KBM-7 (cell line): ENCODE data around the gene DDIT3.
A peak's percentile ranks its signal among the peaks of the same experiment; 100 is the strongest.

Source experiments
- DNase-seq: peaks from one replicate; pipeline ENCODE4 v3.0.0-alpha.2; 2015
- in situ Hi-C: fragments of 300-500 bp; cut with MboI; formaldehyde crosslinking; loops from 2 replicates; pipeline ENCODE4 v1.14.3; 2020; ENCODE audit warnings: low sequenced_read_pairs, low pct_unique_long_range_greater_than_20kb, mixed read lengths

DDIT3 gene

GRCh38 chr12:57548488-57548887 lies 28.2 kb upstream of the DDIT3 start:
- in situ Hi-C loops, result no loop called here
- no peak for DNase-seq

DNA sequence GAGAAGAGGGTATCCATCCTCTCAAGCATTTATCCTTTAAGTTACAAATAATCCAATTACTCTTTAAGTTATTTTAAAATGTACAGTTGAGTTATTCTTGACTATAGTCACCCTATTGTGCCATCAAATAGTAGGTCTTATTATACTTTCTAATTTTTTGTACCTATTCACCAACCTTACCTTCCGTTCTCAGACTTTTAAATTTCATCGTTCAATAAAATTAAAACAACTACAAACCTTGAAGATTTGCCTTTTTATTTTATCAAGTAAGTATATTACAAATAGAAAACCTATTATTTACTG lies 27.6 kb upstream of the DDIT3 start:
- no peak for DNase-seq
- in situ Hi-C loops, result no loop called here

DNA sequence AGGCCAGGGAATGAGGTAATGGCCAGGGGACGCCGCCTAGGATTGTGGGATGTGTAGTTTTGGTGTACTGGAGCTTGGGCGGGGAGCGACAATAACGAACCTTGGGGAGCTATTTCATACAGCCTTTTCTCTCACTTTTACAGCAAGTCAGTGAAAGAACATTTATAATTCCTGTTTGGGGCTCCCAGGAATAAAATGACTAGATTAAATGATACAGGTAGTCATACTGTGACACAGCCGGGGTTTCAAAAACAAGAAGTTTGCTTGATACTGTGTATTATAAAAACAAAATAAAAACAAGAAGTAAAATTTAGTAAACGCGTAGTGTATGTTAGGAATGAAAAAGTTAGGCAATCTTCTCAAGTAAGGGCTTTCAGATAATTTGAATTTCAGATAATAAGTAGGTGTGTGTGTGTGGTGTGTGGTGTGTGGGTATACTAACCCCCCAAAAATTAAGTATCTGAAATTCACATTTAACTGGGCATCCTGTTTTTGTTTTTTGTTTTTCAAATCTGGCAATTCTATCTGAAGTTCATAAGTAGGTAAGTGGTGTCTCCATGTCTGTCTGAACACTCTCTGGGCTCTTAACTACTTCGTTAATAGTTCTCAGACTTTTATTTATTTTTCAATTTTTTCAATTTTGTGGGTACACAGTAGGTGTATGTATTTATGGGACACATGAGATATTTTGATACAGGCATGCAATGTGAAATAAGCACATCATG lies 27.1 kb upstream of the DDIT3 start:
- in situ Hi-C loops, result no loop called here
- no peak for DNase-seq

- DNase-seq, result peak; percentile 98
- in situ Hi-C loops, result no loop called here
Measured at GRCh38 chr12:57546438-57547287, 26.3 kb upstream of the DDIT3 start, which contains the start of gene DCTN2. TSS of gene DCTN2 (minus strand) at chr12:57547192. CDS start at chr12:57547063, 129 bp downstream.

DNA sequence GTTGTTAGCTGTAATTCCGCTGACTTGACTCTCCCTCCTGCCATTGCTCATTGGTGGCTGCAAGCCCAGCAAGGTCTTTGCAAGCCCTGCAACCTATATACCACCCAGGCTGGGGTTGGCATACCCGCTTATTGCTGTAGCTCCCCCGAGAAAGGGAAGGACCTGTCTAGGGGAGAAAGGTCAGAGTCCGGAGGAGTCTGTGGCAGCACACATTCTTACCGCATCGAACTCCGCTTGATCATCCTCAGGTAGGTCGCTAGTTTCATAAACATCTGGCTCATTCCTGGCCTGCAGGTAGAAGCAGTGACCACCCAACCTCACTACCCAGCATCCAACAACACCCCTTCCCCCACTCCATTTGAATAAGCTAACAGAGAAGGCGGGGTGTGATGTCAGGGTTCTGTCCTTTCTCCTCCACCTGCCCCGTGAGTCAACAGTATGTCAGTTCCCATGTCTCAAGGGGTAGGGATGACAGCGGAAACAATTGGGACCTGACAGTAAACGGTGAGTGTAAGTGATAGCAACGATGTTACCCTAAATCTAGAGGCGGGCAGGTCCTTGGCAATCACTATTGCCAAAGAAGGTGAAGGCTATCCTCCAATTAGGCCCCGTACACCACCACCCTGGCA lies 25.6 kb upstream of the DDIT3 start:
- in situ Hi-C loops, result no loop called here

GRCh38 chr12:57543581-57543980 lies 23.3 kb upstream of the DDIT3 start:
- in situ Hi-C loops, result no loop called here
- DNase-seq, result no peak

More for the DNA sequence above, 25.6 kb upstream of the DDIT3 start:
- no peak for DNase-seq

- in situ Hi-C loops, result no loop called here
- no peak for DNase-seq
Measured at GRCh38 chr12:57541717-57542116, 21.4 kb upstream of the DDIT3 start.

DNA sequence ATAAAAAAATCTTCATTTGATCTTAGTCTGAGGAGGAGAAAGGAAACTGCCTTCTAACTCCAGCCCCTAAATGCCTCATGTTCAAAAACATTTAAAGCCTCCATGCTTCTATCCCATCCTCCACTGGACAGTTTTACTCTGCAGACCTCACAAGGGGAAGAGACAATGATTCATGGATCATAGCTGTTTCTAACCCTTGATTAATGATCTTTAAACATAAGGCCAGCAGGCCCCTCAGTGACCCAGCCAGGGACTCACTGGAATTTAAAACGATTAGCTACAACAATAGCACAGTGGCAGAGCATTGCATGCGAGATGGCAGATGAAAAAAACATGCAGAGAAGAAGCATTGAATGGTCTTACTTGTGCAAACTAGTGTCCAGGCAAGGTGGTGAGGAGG lies 20.7 kb upstream of the DDIT3 start:
- in situ Hi-C loops, result no loop called here
- DNase-seq, result no peak

- DNase-seq, result no peak
- in situ Hi-C loops, result no loop called here
Measured at GRCh38 chr12:57539134-57539768, 18.9 kb upstream of the DDIT3 start.

GRCh38 chr12:57536597-57536942 lies 16.3 kb upstream of the DDIT3 start:
- in situ Hi-C loops, result no loop called here
- DNase-seq, result no peak

- no peak for DNase-seq
- in situ Hi-C loops, result no loop called here
Measured at GRCh38 chr12:57535764-57536596, 15.7 kb upstream of the DDIT3 start.

DNA sequence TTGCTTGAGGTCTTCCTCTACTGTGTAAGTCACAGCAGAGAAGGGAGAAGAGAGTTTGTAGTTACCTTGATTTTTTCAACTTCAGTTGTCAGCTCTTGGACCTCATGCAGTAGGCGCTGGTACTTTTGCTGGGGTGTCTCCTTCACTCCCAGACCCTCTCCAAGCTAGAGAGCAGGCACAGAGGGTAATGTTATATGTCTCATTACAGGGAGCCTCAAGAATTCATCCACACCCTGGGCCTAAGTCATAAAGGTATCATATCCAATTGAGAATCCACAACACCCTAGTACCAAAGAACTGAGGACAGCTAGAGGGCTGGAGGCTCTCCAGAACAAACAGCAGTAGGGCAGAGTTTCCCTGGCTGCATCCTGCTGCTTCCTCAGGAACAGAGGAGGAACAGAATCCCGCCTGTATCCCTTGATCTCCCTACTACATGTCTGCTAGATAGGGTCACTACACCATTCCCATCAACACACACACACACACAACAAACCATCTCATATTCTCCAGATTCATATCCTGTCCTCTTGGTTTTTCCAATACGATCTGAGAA lies 14.8 kb upstream of the DDIT3 start:
- in situ Hi-C loops, result no loop called here

GRCh38 chr12:57534250-57534649 lies 13.9 kb upstream of the DDIT3 start:
- in situ Hi-C loops, result no loop called here

More for the DNA sequence above, 14.8 kb upstream of the DDIT3 start:
- DNase-seq, result no peak

GRCh38 chr12:57533108-57533507 lies 12.8 kb upstream of the DDIT3 start:
- no peak for DNase-seq
- in situ Hi-C loops, result no loop called here

More at GRCh38 chr12:57534250-57534649, 13.9 kb upstream of the DDIT3 start:
- DNase-seq, result no peak

- no peak for DNase-seq
- in situ Hi-C loops, result no loop called here
Measured at GRCh38 chr12:57531836-57532235, 11.5 kb upstream of the DDIT3 start.

DNA sequence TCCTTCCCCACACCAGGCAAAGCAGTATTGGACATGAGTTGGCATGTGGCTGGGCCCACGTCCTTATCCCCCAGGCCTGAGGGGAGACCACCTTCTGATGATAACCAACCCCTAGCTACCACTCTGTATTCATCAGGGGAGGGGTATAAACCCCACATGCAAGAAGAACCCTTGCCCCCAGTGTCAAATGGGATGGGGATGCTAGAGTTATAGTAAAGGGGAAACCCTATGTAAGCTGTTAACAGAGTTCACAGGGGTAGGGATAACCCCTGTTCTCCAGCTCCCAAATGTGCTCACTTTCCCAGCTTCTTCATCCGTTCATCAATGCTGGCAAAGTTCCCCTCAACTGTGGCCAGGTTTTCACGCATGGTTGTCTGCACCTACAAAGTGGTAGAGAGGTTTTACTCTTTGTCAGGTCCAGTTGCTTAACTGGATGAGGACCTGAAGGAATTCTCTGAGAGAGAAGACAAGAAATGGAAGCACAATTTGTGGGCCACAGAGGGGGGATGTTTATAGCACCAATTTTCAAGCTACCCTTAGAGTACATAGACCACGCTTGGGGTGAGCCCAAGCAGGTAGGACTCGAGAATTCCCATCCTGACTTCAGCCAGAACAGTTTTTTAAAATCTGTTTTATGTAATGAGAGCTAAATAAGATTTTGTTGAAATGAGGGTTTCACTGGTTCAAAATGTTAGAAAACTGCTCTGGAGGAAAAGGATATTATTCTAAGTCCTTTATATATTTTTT lies 10.3 kb upstream of the DDIT3 start:
- no peak for DNase-seq
- in situ Hi-C loops, result no loop called here

GRCh38 chr12:57529831-57530230 lies 9.5 kb upstream of the DDIT3 start:
- DNase-seq, result no peak
- in situ Hi-C loops, result no loop called here
